ENCODE measurements around the gene GLRA1.

GLRA1 gene

GRCh38 chr5:151924564-151925301 lies at the start of gene GLRA1:
Gene GLRA1, minus strand, starts transcription at chr5:151924851. Its CDS starts 302 bp downstream, at chr5:151924549.
- DNase-seq (ENCODE audit: low spot score), result peak; percentile 52

DNA sequence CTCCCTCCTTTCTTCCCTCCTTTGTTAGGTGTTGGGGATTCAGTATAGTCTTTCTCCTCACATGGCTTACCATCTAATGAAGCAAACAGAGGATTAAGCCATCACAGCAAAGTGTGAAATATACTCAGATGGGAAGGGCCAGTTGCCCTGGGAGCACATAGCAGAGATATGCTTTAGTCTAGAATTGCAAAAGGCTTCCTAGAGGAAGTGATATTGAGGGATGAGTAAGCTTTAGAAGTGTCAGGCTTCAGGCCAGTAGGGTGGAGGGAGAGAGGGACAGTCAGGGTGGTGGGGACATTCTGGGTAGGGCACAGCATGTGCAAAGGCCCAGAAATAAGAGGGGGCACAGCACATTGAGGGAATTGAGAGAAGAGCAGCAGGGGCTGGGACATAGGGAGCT lies 46.2 kb upstream of the GLRA1 start:
- DNase-seq (ENCODE audit: low spot score), result no peak

GRCh38 chr5:151967865-151968264 lies 43.2 kb upstream of the GLRA1 start:
- DNase-seq (ENCODE audit: low spot score), result no peak

DNA sequence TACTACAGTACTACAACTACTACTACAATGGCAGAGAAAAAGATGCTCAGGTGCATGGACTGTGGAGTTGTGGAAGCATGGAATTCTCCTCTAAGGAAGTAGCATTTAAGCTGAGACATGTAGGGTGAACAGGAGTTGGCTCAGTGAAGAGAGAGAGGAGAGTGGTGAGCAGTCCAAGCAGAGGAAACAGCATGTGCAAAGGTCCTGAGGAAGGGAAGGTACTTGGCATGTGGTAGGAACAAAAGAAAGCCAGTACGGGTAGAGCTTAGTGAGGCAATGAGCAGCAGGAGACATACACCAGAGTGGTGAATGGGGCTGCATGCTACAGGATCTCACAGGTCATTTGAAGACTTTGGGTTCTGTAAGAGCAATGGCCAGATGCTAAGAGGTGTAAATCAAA lies 41.4 kb upstream of the GLRA1 start:
- DNase-seq (ENCODE audit: low spot score), result no peak

GRCh38 chr5:151964471-151964870 lies 39.8 kb upstream of the GLRA1 start:
- DNase-seq (ENCODE audit: low spot score), result no peak

GRCh38 chr5:151961557-151961956 lies 36.9 kb upstream of the GLRA1 start:
- no peak for DNase-seq (ENCODE audit: low spot score)

- DNase-seq (ENCODE audit: low spot score), result no peak
These were observed 33.5 kb upstream of the GLRA1 start for GRCh38 chr5:151958111-151958510.

- no peak for DNase-seq (ENCODE audit: low spot score)
These were observed 32.1 kb upstream of the GLRA1 start for GRCh38 chr5:151956725-151957124.

DNA sequence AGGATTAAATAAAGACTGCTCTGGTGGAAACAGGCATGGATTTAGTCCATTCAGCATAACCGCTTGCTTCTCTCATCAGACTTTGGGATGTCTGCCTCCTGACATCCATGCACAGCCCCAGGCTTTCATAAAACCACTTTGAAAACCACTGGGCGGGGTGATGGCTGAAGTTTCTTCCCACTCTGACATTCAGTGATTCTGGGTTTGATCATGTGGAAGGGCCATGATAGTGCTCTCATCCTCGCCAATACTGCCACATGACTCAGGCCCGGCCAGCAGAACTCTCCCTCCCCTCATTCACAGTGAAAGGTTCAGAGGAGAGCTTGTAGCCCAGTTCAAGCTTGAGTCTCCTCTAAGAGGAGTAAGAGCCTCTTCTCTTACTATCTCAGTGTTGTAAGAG lies 29.6 kb upstream of the GLRA1 start:
- DNase-seq (ENCODE audit: low spot score), result no peak

GRCh38 chr5:151953833-151954232 lies 29.2 kb upstream of the GLRA1 start:
- no peak for DNase-seq (ENCODE audit: low spot score)

DNA sequence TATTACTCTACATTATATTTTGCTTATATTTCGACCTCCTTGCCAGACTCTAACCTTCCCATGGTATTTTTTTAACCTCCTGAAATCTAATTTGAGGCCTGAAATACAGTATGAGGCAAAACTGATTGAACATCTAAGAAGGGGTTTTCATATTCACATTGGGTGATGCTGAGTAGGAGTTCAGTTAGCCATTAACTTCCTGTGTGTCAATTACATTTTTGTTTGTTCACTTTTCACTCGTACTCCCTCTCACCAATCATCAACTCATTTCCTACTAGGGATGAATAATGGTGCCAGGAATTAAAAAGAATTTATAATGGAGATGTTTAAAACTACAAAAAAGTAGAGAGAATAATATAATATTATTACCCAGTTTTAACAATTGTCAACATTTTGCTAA lies 27.6 kb upstream of the GLRA1 start:
- DNase-seq (ENCODE audit: low spot score), result no peak

DNA sequence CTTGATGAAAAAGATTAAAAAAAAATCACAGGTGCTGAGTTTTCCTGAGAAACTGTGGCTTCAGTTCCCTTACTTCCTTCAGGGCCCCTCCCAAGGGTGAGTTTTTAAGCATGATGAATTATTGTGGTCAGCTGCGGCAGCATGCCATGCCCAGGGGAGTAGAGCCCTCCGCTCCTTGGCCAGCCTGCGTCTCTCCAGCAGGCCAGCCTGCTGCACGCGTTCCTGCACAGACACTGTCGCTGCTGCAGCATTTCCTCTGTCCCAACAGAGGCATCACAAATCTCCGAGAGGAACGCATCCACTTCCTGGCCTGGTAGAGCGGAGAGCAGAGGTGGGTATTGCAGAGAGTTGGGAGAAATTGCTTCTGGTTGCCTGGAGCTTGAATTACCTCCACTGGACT lies 26.1 kb upstream of the GLRA1 start:
- DNase-seq (ENCODE audit: low spot score), result no peak

GRCh38 chr5:151949701-151950308 lies 25.2 kb upstream of the GLRA1 start:
- DNase-seq (ENCODE audit: low spot score), result no peak

DNA sequence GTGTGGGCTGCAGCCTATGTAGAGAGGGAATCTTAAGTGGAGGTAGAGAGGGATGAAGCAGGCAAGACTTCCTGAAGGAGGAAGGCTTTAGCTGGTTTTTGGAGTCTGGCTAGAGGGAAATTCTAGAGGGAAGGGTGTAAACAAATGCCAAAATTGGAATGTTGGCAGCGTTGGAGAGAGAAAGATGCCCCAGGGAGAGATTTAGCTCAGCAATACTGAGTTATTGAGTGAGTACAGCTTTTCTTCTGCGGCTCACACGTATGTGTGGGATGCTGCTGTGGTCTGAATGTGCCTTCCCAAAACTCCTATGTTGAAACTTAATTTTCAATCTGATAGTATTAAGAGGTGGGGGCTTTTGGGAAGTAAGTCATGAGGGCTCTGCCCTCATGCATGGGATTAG lies 24.5 kb upstream of the GLRA1 start:
- no peak for DNase-seq (ENCODE audit: low spot score)

DNA sequence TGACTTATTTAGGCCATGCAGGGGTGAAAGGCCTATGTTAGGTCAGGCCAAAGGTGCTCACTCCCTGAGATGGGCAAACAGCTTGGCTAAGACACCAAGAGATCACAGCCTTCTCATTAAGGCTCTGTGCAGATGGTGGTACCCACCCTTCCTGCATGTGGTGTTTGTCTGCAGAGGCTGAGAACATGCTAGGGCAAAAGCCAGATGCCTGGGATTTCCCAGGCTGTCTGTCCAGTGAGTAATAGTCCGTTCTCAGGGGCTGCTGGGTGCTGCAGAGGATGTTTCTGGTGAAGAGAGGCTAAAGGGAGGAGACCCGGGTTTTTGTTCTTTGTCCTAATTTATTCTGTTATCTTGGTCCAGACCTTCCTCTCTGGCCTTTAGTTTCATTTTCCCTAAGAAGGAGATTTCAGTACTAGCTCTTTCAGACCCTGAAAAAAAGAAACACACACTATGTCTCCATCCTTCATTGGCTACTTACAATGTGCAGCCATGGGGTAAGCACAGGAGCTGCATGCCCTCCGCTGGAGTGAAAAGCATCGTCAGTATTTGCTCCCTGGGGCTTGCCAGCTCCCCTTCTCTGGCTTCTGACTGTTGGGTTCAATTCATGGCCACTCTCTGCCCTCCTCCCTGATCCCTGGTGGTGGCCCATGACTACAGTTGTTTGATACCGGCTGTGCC lies 23.4 kb upstream of the GLRA1 start:
- no peak for DNase-seq (ENCODE audit: low spot score)

GRCh38 chr5:151937851-151938250 lies 13.2 kb upstream of the GLRA1 start:
- no peak for DNase-seq (ENCODE audit: low spot score)

- no peak for DNase-seq (ENCODE audit: low spot score)
These were observed 10.6 kb upstream of the GLRA1 start for GRCh38 chr5:151935135-151935695.

DNA sequence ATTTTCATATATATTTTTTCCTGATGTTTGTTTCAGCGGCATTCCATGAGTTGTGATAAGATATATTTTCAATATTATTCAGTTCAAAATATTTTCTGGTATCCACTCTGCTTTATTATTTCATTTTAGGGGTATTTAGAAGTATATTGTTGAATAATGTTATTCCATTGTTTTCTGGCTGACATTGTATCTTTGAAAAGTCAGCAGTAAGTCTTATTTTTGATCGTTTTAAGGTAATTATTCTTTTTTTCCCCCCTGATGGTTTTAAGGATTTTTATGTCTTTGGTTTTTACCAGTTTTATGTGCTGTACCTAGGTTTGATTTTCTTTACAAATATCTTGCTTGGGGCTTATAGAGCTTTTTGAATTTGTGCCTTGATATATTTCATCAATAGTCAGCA lies 6.6 kb upstream of the GLRA1 start:
- DNase-seq (ENCODE audit: low spot score), result no peak

DNA sequence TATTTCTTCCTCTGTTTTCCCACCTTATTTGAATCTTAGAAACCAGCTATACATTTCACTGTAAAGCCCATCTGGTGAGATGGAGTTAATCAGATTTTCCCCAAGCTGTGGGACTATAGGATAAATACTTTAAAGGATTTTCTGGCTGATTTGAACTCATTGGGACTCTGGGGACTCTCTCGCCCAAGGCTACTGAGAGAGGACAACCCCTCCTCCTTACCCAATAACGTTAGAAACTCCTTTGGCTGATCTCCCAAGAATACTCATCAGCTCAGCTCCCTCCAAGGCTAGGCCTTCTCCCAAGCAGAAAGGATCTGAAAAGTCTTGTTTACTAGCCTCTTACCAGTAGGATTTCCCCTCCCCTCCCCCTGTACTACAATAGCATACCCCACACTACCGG lies 1.5 kb upstream of the GLRA1 start:
- no peak for DNase-seq (ENCODE audit: low spot score)

GRCh38 chr5:151925340-151925739 lies 689 bp upstream of the GLRA1 start:
- no peak for DNase-seq (ENCODE audit: low spot score)

- no peak for DNase-seq (ENCODE audit: low spot score)
These were observed 680 bp downstream of the GLRA1 start for GRCh38 chr5:151923866-151924476.

DNA sequence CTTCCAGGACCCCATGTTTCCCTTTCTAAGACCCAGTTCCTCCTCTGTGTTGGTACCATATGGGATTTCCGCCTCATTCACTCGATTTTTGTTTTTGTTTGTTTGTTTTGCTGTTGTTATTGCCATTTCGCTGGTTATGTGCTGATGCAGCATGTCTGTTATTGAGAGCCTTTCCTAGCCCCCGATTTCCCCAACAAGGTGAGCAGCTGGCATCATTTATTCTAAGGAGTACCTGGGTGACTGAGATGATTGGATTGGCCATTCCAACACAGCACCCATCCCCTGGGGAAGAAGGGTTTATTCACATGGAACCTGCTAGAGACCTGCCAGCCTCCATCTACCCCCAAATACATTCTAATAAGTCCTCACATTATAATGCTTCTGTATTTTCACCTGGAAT lies 2.7 kb downstream of the GLRA1 start:
- no peak for DNase-seq (ENCODE audit: low spot score)

- DNase-seq (ENCODE audit: low spot score), result no peak
These were observed 6.7 kb downstream of the GLRA1 start for GRCh38 chr5:151917904-151918303.

Measured in HuH-7 (cell line).